Right lobe of liver (tissue), 4 donors: ENCODE data around the gene MS4A4A.

ENCODE experiments used
- CTCF ChIP-seq, 4 donors: fragments of 200-600 bp in 3 of 4; fragments of 450-650 bp in 1 of 4; IDR thresholded peaks; one replicate each; pipeline versions ENCODE4 v1.5.1 to v1.8.0; 2016 to 2022; ENCODE audit warnings: antibody characterized with exemption in 4 of 4, mild to moderate bottlenecking in 2 of 4
- POLR2A ChIP-seq: fragments of 450-650 bp; IDR thresholded peaks from one replicate; pipeline ENCODE4 v1.6.1; 2017; ENCODE audit warnings: antibody characterized with exemption, mild to moderate bottlenecking
- donor health status: DM: no; HTN: no; CAD: no.
- donor health status: DM: no; HTN: no; CAD: no.
- donor health status: DM: no; HTN: yes; CAD: no.

- TF ChIP-seq CTCF (IDR thresholded peaks at IDR 0.05) = no peak
- no peak for TF ChIP-seq POLR2A
Observed at GRCh38 chr11:60303661-60304060, 23.2 kb downstream of the MS4A4A start.
